ENCODE measurements around the gene CACFD1.

CACFD1 gene

GRCh38 chr9:133513214-133514100, 53.7 kb downstream of the CACFD1 start:
- no peak for TF ChIP-seq TAF1 (IDR thresholded peaks at IDR 0.05; ENCODE audit: borderline replicate concordance, insufficient read depth, low read length)
- no peak for TF ChIP-seq POLR2AphosphoS5 (IDR thresholded peaks at IDR 0.05; ENCODE audit: low read depth, low read length)
- TF ChIP-seq FOXP2 (optimal IDR thresholded peaks at IDR 0.05; ENCODE audit: borderline replicate concordance, extremely low read depth, extremely low read length, insufficient read depth): no peak
- no peak for TF ChIP-seq REST (IDR thresholded peaks at IDR 0.05; ENCODE audit: insufficient read depth in 1 of 2, low read depth in 2 of 2, low read length in 2 of 2)
- TF ChIP-seq SIN3A (IDR thresholded peaks at IDR 0.05; ENCODE audit: borderline replicate concordance, insufficient read depth, low read length): no peak

DNA sequence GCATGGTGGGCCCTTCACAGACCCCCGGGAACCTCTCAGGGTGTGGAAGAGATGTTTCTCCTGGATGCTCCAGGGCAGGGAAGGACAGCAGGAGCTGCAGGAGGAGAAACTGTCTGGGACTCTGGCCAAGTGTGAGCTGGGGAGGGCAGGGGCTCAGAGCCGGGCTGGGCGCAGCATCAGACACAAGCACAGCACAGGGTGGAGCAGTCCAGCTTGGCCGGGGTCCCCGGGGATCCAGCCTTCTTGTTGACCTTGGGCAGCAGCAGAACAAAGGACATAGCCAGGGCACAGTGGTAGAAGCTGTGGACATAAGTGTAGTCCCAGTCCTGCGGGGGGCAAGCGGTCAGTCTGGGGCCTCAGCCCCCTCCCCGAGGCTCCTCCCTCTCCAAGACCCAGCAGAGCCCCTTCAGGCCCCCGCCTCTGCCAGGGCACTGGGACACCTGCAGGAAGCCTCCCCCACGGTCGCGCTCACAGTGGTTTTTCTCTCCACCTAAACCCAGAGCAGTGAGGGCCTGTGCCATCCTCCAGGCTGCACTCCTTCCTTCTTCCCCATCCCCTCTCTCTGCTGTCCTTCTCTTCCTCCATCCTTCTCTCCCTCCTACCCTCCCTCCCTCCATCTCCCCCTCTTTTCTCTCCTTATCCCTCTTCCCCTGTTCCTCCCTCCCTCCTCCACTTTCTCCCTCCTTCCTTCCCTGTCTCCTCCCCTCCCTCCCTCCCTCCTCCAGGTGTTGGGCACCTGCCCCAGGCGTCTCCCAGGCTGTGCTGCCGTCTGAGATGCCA, 54.9 kb downstream of the CACFD1 start:
- no peak for TF ChIP-seq POLR2AphosphoS5 (IDR thresholded peaks at IDR 0.05; ENCODE audit: low read depth, low read length)
- no peak for TF ChIP-seq SIN3A (IDR thresholded peaks at IDR 0.05; ENCODE audit: borderline replicate concordance, insufficient read depth, low read length)
- no peak for TF ChIP-seq REST (IDR thresholded peaks at IDR 0.05; ENCODE audit: insufficient read depth in 1 of 2, low read depth in 2 of 2, low read length in 2 of 2)
- TF ChIP-seq TAF1 (IDR thresholded peaks at IDR 0.05; ENCODE audit: borderline replicate concordance, insufficient read depth, low read length): no peak
- no peak for TF ChIP-seq FOXP2 (optimal IDR thresholded peaks at IDR 0.05; ENCODE audit: borderline replicate concordance, extremely low read depth, extremely low read length, insufficient read depth)

- TF ChIP-seq REST (IDR thresholded peaks at IDR 0.05; ENCODE audit: insufficient read depth in 1 of 2, low read depth in 2 of 2, low read length in 2 of 2): no peak
These were observed 55.4 kb downstream of the CACFD1 start for GRCh38 chr9:133515240-133515610.

DNA sequence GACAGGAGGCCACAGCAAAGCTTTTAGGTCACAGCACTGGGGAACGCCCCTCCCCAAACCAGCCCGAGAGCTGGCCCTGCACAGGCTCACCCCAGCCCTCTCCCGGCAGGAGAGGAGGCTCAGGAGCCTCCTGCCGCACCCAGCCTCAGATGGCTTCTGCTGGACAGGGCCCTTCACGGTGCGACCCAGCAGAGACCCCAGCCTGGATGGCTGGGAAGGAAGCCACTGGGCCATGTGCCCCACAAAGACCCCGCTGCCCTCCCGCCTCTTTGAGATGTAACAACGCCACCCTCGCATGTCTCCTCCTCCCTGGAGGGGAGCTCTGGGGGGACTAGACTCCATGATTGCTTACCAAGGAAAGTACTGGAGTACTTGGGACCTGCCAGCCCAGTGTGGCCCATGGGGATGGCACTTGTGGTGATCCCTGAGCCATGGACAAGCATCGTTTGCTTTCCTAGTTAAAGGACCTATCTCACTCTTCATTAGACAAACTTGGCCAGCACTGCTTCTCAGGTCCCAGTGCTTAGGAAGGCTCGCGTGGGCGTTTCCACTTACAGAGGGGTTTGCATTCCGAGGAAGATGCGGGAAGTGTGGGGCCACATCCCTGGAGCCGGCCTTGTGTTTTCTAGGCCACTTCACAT, 56.0 kb downstream of the CACFD1 start:
- no peak for TF ChIP-seq REST (IDR thresholded peaks at IDR 0.05; ENCODE audit: insufficient read depth in 1 of 2, low read depth in 2 of 2, low read length in 2 of 2)
- no peak for TF ChIP-seq POLR2AphosphoS5 (IDR thresholded peaks at IDR 0.05; ENCODE audit: low read depth, low read length)
- no peak for TF ChIP-seq SIN3A (IDR thresholded peaks at IDR 0.05; ENCODE audit: borderline replicate concordance, insufficient read depth, low read length)
- TF ChIP-seq FOXP2 (optimal IDR thresholded peaks at IDR 0.05; ENCODE audit: borderline replicate concordance, extremely low read depth, extremely low read length, insufficient read depth): no peak
- TF ChIP-seq TAF1 (IDR thresholded peaks at IDR 0.05; ENCODE audit: borderline replicate concordance, insufficient read depth, low read length): no peak
